ENCODE results near the gene TBC1D8.
"Not testable (repeated sequence)": the region's sequence is repeated elsewhere in the genome, so short reads cannot be mapped to it uniquely, and the experiment has no call there.

The TBC1D8 gene

DNA sequence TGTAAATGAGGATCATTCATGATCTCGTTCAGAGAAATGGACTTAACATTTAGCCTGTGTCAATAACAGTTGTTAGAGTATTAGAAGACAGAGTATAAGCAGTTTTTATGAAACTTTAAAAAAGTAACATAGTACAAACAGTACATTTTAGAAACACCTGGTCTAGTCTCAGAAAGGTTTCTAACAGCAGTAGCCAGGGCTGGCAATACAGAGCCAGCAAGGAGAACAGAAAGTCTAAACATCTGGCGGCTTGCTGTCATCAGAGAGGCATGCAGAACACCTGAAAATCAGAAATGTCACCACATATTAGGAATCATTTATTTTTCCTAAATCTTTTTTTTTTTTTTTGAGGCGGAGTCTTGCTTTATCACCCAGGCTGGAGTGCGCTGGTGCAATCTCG is 99.0 kb downstream of the TBC1D8 start:
- ChIA-PET CTCF (interaction anchor here (1.0 to 3.2 kb wide), 4 partner anchors 12 to 100 kb away, joined by 3 to 11 read pairs (median 3); no protein-coding TSS in a partner anchor), POLR2A (no interaction called here)
- TF ChIP-seq, protein P1, sequence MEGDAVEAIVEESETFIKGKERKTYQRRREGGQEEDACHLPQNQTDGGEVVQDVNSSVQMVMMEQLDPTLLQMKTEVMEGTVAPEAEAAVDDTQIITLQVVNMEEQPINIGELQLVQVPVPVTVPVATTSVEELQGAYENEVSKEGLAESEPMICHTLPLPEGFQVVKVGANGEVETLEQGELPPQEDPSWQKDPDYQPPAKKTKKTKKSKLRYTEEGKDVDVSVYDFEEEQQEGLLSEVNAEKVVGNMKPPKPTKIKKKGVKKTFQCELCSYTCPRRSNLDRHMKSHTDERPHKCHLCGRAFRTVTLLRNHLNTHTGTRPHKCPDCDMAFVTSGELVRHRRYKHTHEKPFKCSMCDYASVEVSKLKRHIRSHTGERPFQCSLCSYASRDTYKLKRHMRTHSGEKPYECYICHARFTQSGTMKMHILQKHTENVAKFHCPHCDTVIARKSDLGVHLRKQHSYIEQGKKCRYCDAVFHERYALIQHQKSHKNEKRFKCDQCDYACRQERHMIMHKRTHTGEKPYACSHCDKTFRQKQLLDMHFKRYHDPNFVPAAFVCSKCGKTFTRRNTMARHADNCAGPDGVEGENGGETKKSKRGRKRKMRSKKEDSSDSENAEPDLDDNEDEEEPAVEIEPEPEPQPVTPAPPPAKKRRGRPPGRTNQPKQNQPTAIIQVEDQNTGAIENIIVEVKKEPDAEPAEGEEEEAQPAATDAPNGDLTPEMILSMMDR (IDR thresholded peaks at IDR 0.05; ENCODE audit: control extremely low read depth, extremely low read depth, low read depth, missing control alignments), result no peak
- no peak for DNase-seq (ENCODE audit: extremely low spot score)

DNA sequence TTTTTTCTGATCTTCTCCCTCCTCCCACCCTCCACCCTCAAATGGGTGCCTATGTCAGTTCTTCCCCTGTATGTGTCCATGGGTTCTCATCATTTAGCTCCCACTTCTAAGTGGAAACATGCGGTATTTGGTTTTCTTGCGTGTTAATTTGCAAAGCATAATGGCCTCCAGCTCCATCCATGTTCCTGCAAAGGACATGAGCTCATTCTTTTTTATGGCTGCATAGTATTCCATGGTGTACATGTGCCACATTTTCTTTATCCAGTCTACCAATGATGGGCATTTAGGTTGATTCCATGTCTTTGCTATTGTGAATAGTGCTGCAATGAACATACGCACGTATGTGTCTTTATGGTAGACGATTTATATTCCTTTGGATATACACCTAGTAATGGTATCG is 100.3 kb downstream of the TBC1D8 start:
- POLR2A ChIA-PET; DNase-seq (ENCODE audit: extremely low spot score): not testable (repeated sequence)
- CTCF ChIA-PET, result interaction anchor here (1.2 to 3.2 kb wide), 3 partner anchors 13 to 102 kb away, joined by 3 to 11 read pairs (median 3); no protein-coding TSS in a partner anchor

DNA sequence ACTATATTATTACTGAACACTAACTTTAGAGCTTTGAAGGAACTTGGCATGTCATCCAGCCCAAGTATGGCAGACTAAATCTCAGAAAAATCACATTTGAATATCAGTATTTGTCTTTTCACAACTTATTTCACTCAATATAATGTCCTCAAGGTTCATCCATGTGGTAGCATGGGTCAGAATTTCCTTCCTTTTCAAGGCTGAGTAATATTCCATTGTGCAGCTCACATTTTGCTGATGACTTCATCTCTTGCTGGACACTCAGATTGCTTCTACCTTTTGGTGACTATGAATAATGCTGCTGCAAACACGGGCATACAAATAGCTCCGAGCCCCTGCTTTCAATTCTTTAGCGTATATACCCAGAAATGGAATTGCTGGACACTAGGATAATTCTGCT is 102.4 kb downstream of the TBC1D8 start:
- no peak for DNase-seq (ENCODE audit: extremely low spot score)
- TF ChIP-seq, protein P1 (IDR thresholded peaks at IDR 0.05; ENCODE audit: control extremely low read depth, extremely low read depth, low read depth, missing control alignments), result no peak
- ChIA-PET CTCF (interaction anchor here (3.3 kb wide), 1 partner anchor 13 kb away, joined by 14 read pairs; no protein-coding TSS in a partner anchor), POLR2A (interaction anchor here (0.8 kb wide), 1 partner anchor 47 kb away, joined by 3 read pairs; the partner anchor contains the start of gene RPL31)

DNA sequence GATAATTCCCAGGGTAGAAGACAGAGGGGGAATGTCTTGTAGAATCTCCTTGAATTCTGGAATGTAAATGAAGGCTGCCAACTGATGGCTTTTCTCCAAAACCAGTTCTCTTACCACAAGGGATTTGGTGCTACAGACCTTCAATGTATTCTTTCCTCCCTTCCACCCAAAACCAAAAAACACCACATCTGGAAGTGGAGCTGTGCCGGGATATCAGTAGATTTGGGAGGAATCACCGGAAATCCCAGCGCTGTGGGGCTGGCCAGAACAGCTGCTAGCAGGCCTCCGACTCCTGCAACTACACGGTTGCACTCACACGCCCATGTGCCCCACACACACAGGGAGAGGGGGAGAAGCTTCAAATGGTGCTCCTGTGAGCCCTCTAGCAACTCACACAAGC is 103.4 kb downstream of the TBC1D8 start:
- ChIA-PET CTCF (interaction anchor here (0.7 to 3.3 kb wide), 3 partner anchors 12 to 105 kb away, joined by 4 to 14 read pairs (median 4); no protein-coding TSS in a partner anchor), POLR2A (no interaction called here)
- TF ChIP-seq, protein P1 (IDR thresholded peaks at IDR 0.05; ENCODE audit: control extremely low read depth, extremely low read depth, low read depth, missing control alignments), result no peak
- no peak for DNase-seq (ENCODE audit: extremely low spot score)

DNA sequence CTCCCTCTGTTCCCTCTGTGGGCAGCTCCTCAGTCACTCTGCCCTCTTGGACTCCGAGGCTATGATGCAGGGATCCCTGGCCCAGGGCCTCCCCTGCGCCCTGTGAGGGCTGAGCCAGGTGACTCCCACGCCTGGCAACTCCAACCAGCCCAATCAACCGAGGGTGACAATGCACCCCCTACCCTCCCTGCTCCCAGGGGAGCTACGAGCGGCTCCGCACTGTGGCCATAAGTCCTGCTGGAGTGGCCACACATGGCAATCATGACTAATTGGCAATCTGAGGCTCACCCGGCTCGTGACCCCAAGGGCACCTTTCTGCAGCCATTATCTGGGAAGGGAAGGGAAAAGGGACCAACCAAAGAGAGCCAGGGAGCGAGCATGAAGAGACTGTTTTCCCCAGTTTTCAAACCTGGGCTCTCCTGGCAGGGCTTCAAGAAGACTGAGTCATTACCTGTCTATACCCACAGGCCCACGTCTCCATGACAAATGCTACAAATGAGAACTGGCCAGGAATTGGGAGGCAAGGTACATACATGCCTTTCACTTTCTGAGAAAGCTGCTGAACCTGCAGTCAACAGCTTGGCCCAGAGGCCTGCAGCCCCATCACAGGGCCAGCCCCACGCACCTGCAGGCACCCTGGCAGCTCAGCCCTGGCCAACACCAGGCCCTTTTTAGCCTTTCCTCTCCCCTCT is 104.0 kb downstream of the TBC1D8 start:
- no peak for DNase-seq (ENCODE audit: extremely low spot score)
- ChIA-PET CTCF (interaction anchor here (0.7 to 3.3 kb wide), 4 partner anchors 11 to 105 kb away, joined by 3 to 14 read pairs (median 4); no protein-coding TSS in a partner anchor), POLR2A (no interaction called here)
- TF ChIP-seq, protein P1 (IDR thresholded peaks at IDR 0.05; ENCODE audit: control extremely low read depth, extremely low read depth, low read depth, missing control alignments), result no peak

DNA sequence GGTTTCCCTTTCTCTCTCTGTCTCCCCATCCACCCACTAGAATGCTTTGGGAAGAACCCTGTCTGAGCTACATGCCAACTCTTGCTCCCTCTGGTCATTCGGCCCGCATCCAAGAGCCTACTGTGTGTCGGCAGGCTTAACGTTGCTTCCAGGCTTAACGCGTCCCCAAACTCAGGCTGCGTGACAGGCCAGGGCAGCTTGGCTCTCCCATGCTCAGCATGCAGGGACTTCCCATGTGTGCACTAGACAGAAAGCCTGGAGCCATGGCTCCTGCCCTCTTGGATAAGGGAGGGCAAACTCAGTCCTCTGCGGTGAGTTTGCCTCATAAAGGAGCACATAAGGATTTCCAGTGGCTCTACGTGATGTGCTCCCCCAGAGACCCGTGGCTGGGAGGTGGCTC is 105.9 kb downstream of the TBC1D8 start:
- TF ChIP-seq, protein P1 (IDR thresholded peaks at IDR 0.05; ENCODE audit: control extremely low read depth, extremely low read depth, low read depth, missing control alignments), result no peak
- no peak for DNase-seq (ENCODE audit: extremely low spot score)
- CTCF ChIA-PET, result interaction anchor here (0.9 to 2.4 kb wide), 6 partner anchors 10 to 107 kb away, joined by 3 to 11 read pairs (median 4); no protein-coding TSS in a partner anchor
- POLR2A ChIA-PET, result no interaction called here

DNA sequence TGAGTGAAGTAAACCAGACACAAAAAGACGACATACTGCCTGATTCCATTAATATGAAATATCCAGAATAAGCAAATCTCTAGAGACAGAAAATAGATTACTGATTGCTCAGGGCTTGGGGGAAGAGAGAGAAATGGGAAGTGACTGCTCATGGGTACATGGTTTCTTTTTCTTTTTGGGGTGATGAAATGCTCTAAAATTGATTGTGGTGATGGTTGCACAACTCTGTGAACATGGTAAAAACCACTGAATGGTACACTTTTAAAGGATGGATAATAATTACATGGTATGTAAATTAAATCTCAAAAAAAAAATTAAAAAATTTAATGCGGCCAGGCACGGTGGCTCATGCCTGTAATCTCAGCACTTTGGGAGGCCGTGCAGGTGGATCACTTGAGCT is 109.8 kb downstream of the TBC1D8 start:
- ChIA-PET POLR2A (no interaction called here), CTCF (interaction anchor here (0.7 kb wide), 1 partner anchor 43 kb away, joined by 3 read pairs; no protein-coding TSS in a partner anchor)
- TF ChIP-seq, protein P1 (IDR thresholded peaks at IDR 0.05; ENCODE audit: control extremely low read depth, extremely low read depth, low read depth, missing control alignments), result no peak
- no peak for DNase-seq (ENCODE audit: extremely low spot score)

All from GM10248 (cell line).